Activated B cell treated with CpG ODN at 0.5 μM for 24 hours (primary cell): Measurements from ENCODE around the gene COX6B2. TPM values are rescaled to one million over a fixed set of nuclear protein-coding genes. Genes with fewer than 3 reads are reported as not detected.

Experiments
- ATAC-seq: fragments of 200-7000 bp; cut with Tn5 transposase; one replicate; pipeline ENCODE4 v1.10.0; 2021; ENCODE audit warnings: low read depth, mild to moderate bottlenecking, moderate library complexity
- CTCF ChIA-PET: fragments of 350-600 bp; sonication (Branson Sonifier 250); formaldehyde crosslinking; loops from one replicate; lab custom pipeline; 2021; ENCODE audit warnings: antibody characterized with exemption; lab: Charles Lee
- POLR2A ChIA-PET: fragments of 350-600 bp; sonication (Branson Sonifier 250); formaldehyde crosslinking; loops from one replicate; lab custom pipeline; 2021; ENCODE audit warnings: antibody characterized with exemption; lab: Charles Lee
- DNase-seq: peaks from one replicate; pipeline ENCODE4 v3.0.0; 2022
- H3K27ac Mint-ChIP-seq: one replicate; pipeline ENCODE4 v1.8.0; 2020; ENCODE audit warnings: mixed read lengths
- H3K27me3 Mint-ChIP-seq: one replicate; pipeline ENCODE4 v1.8.0; 2021; ENCODE audit warnings: mixed read lengths
- H3K36me3 Mint-ChIP-seq: one replicate; pipeline ENCODE4 v1.8.0; 2021; ENCODE audit warnings: low read depth, mixed read lengths
- H3K4me1 Mint-ChIP-seq: one replicate; pipeline ENCODE4 v1.8.0; 2021; ENCODE audit warnings: mixed read lengths
- H3K4me3 Mint-ChIP-seq: one replicate; pipeline ENCODE4 v1.8.0; 2020; ENCODE audit warnings: mild to moderate bottlenecking, mixed read lengths
- H3K9me3 Mint-ChIP-seq: one replicate; pipeline ENCODE4 v1.8.0; 2020; ENCODE audit warnings: mixed read lengths
- CTCF ChIP-seq: fragments of 200-600 bp; IDR thresholded peaks from one replicate; pipeline ENCODE4 v1.8.0; 2022; ENCODE audit warnings: antibody characterized with exemption, mild to moderate bottlenecking
- intact Hi-C: fragments of 100-400 bp; cut with micrococcal nuclease; formaldehyde crosslinking; loops from one replicate; pipeline ENCODE4 v1.15.1; 2024
- total RNA-seq: library from RNA; stranded (reverse); gene quantifications from 2 replicates; pipeline ENCODE4 v1.2.3, GENCODE V29; 2022

The COX6B2 gene
- total RNA-seq, 1 donor from 2014 or later: not detected

- Mint-ChIP-seq H3K9me3 (no peaks in the 10 kb centered on the region), H3K4me3 (no peak overlapping the region), H3K27me3 (peaks cover 18% of the 10 kb centered on the region), H3K27ac (no peak overlapping the region), H3K36me3 (no peaks in the 10 kb centered on the region), H3K4me1 (peaks cover 7% of the 10 kb centered on the region)
- CTCF ChIA-PET: no interaction called here
- ATAC-seq (no peak), DNase-seq (no peak)
- intact Hi-C loops: no loop called here
- TF ChIP-seq CTCF: no peak
- POLR2A ChIA-PET: no interaction called here
Observed at GRCh38 chr19:55365964-55366363, 11.4 kb upstream of the COX6B2 start.

GRCh38 chr19:55365245-55365644 is 10.7 kb upstream of the COX6B2 start:
- Mint-ChIP-seq H3K9me3 (no peaks in the 10 kb centered on the region), H3K4me3 (no peak overlapping the region), H3K36me3 (no peaks in the 10 kb centered on the region), H3K27me3 (peaks cover 12% of the 10 kb centered on the region), H3K4me1 (peaks cover 4% of the 10 kb centered on the region), H3K27ac (no peak overlapping the region)
- DNase-seq (no peak), ATAC-seq (no peak)
- intact Hi-C loops: no loop called here
- CTCF ChIA-PET: no interaction called here
- POLR2A ChIA-PET: no interaction called here
- TF ChIP-seq CTCF: no peak

- Mint-ChIP-seq H3K4me1 (no peaks in the 10 kb centered on the region), H3K4me3 (no peak within 1 kb of the TSS), H3K27ac (no peak within 1 kb of the TSS)
Observed at GRCh38 chr19:55362990-55363716, 8.6 kb upstream of the COX6B2 start, which contains the start of gene GARIN5B. GARIN5B (minus strand) TSS chr19:55363260; CDS start chr19:55363066, 194 bp downstream.

GRCh38 chr19:55362174-55362989 is 7.9 kb upstream of the COX6B2 start:
- ChIA-PET POLR2A (interaction anchor here (0.6 kb wide), 1 partner anchor 116 kb away, joined by 3 read pairs; no protein-coding TSS in a partner anchor), CTCF (no interaction called here)
- no peaks in the 10 kb centered on the region for H3K36me3 Mint-ChIP-seq
- H3K4me3 Mint-ChIP-seq: no peak overlapping the region
- H3K27me3 Mint-ChIP-seq: peaks cover 12% of the 10 kb centered on the region
- TF ChIP-seq CTCF: no peak
- no peaks in the 10 kb centered on the region for H3K9me3 Mint-ChIP-seq
- no peak overlapping the region for H3K27ac Mint-ChIP-seq
- no peaks in the 10 kb centered on the region for H3K4me1 Mint-ChIP-seq
- ATAC-seq (no peak), DNase-seq (no peak)
- intact Hi-C loops: no loop called here

More at GRCh38 chr19:55362990-55363716, 8.6 kb upstream of the COX6B2 start, which contains the start of gene GARIN5B:
- ChIA-PET CTCF (no interaction called here), POLR2A (interaction anchor here (0.6 kb wide), 2 partner anchors 25 to 117 kb away, joined by 3 to 5 read pairs; no protein-coding TSS in a partner anchor)
- Mint-ChIP-seq H3K36me3 (no peaks in the 10 kb centered on the region), H3K27me3 (peaks cover 10% of the 10 kb centered on the region), H3K9me3 (no peaks in the 10 kb centered on the region)
- intact Hi-C loops: no loop called here
- no peak for TF ChIP-seq CTCF
- no peak for ATAC-seq
- DNase-seq: no peak

- no peak for DNase-seq
- no peak overlapping the region for H3K4me3 Mint-ChIP-seq
- TF ChIP-seq CTCF: no peak
- ATAC-seq: no peak
- ChIA-PET CTCF (no interaction called here), POLR2A (interaction anchor here (0.8 kb wide), 1 partner anchor 13 kb away, joined by 5 read pairs; no protein-coding TSS in a partner anchor)
- H3K36me3 Mint-ChIP-seq: no peaks in the 10 kb centered on the region
- H3K9me3 Mint-ChIP-seq: no peaks in the 10 kb centered on the region
- intact Hi-C loops: no loop called here
- no peak overlapping the region for H3K27ac Mint-ChIP-seq
- no peaks in the 10 kb centered on the region for H3K4me1 Mint-ChIP-seq
- H3K27me3 Mint-ChIP-seq: peaks cover 11% of the 10 kb centered on the region
Observed at GRCh38 chr19:55360902-55361301, 6.4 kb upstream of the COX6B2 start.
